ENCODE measurements around the gene CLOCK.

CLOCK gene

DNA sequence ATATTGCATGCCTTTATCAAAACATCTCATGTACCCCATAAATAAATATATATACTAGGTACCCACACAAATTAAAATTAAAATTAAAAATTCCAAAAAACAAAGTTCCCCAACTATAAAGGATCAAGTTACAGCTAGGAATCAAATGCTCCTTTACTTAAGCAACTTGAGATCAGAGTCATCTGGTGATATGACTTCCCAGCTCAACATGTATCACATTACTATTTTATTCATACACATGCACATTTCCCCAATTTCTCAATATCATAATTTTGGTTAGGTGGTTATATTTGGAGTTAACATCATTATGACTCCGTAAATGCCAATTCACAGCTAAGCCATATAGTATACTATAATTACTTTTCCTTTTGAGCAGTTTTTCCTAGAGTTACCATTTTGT is 60.9 kb downstream of the CLOCK start:
- peaks cover 23% of the 10 kb centered on the region for H3K36me3 ChIP-seq (ENCODE audit: control insufficient read depth, insufficient read depth, low read length)
- H3K27me3 ChIP-seq (ENCODE audit: control insufficient read depth, insufficient read depth, low read length) = no peaks in the 10 kb centered on the region
- peaks cover 4% of the 10 kb centered on the region; the same call in 1 of the 2 replicates for H3K9me3 ChIP-seq (ENCODE audit: control insufficient read depth, insufficient read depth, low read depth, low read length)
- H3K4me3 ChIP-seq (ENCODE audit: low read depth, low read length) = no peak overlapping the region
- H3K9ac ChIP-seq (ENCODE audit: low read length) = no peak overlapping the region
- no peak overlapping the region for H3K27ac ChIP-seq (ENCODE audit: low read depth, low read length)
- H3K4me1 ChIP-seq (ENCODE audit: control insufficient read depth, insufficient read depth, low read length) = peaks cover 11% of the 10 kb centered on the region; the same call in 1 of the 2 replicates

GRCh38 chr4:55483315-55483714 is 63.4 kb downstream of the CLOCK start:
- Histone ChIP-seq H3K36me3 (ENCODE audit: control insufficient read depth, insufficient read depth, low read length) (peaks cover 13% of the 10 kb centered on the region), H3K27me3 (ENCODE audit: control insufficient read depth, insufficient read depth, low read length) (no peaks in the 10 kb centered on the region), H3K4me1 (ENCODE audit: control insufficient read depth, insufficient read depth, low read length) (peaks cover 15% of the 10 kb centered on the region; the same call in 1 of the 2 replicates), H3K27ac (ENCODE audit: low read depth, low read length) (peak overlapping the region; percentile 51; the same call in 1 of the 2 replicates), H3K4me3 (ENCODE audit: low read depth, low read length) (no peak overlapping the region), H3K9me3 (ENCODE audit: control insufficient read depth, insufficient read depth, low read depth, low read length) (no peaks in the 10 kb centered on the region), H3K9ac (ENCODE audit: low read length) (no peak overlapping the region)

GRCh38 chr4:55475394-55476243 is 71.1 kb downstream of the CLOCK start:
- Histone ChIP-seq H3K9ac (ENCODE audit: low read length) (no peak overlapping the region), H3K27ac (ENCODE audit: low read depth, low read length) (no peak overlapping the region), H3K36me3 (ENCODE audit: control insufficient read depth, insufficient read depth, low read length) (peaks cover 45% of the 10 kb centered on the region), H3K9me3 (ENCODE audit: control insufficient read depth, insufficient read depth, low read depth, low read length) (peaks cover 14% of the 10 kb centered on the region; the same call in 1 of the 2 replicates), H3K27me3 (ENCODE audit: control insufficient read depth, insufficient read depth, low read length) (no peaks in the 10 kb centered on the region), H3K4me1 (ENCODE audit: control insufficient read depth, insufficient read depth, low read length) (peaks cover 15% of the 10 kb centered on the region), H3K4me3 (ENCODE audit: low read depth, low read length) (no peak overlapping the region)

- Histone ChIP-seq H3K4me3 (ENCODE audit: low read depth, low read length) (no peak overlapping the region), H3K27ac (ENCODE audit: low read depth, low read length) (no peak overlapping the region), H3K9ac (ENCODE audit: low read length) (no peak overlapping the region), H3K36me3 (ENCODE audit: control insufficient read depth, insufficient read depth, low read length) (peaks cover 46% of the 10 kb centered on the region), H3K4me1 (ENCODE audit: control insufficient read depth, insufficient read depth, low read length) (peaks cover 4% of the 10 kb centered on the region; the same call in 1 of the 2 replicates), H3K9me3 (ENCODE audit: control insufficient read depth, insufficient read depth, low read depth, low read length) (peaks cover 9% of the 10 kb centered on the region; the same call in 1 of the 2 replicates), H3K27me3 (ENCODE audit: control insufficient read depth, insufficient read depth, low read length) (no peaks in the 10 kb centered on the region)
Measured at GRCh38 chr4:55469979-55470378, 76.7 kb downstream of the CLOCK start.

GRCh38 chr4:55468724-55469123 is 78.0 kb downstream of the CLOCK start:
- peaks cover 43% of the 10 kb centered on the region for H3K36me3 ChIP-seq (ENCODE audit: control insufficient read depth, insufficient read depth, low read length)

GRCh38 chr4:55466001-55466400 is 80.7 kb downstream of the CLOCK start:
- Histone ChIP-seq H3K9ac (ENCODE audit: low read length) (no peak overlapping the region), H3K27me3 (ENCODE audit: control insufficient read depth, insufficient read depth, low read length) (no peaks in the 10 kb centered on the region), H3K4me3 (ENCODE audit: low read depth, low read length) (no peak overlapping the region), H3K9me3 (ENCODE audit: control insufficient read depth, insufficient read depth, low read depth, low read length) (no peaks in the 10 kb centered on the region), H3K27ac (ENCODE audit: low read depth, low read length) (no peak overlapping the region), H3K4me1 (ENCODE audit: control insufficient read depth, insufficient read depth, low read length) (peaks cover 4% of the 10 kb centered on the region; the same call in 1 of the 2 replicates), H3K36me3 (ENCODE audit: control insufficient read depth, insufficient read depth, low read length) (peaks cover 40% of the 10 kb centered on the region)

More at GRCh38 chr4:55468724-55469123, 78.0 kb downstream of the CLOCK start:
- no peak overlapping the region for H3K27ac ChIP-seq (ENCODE audit: low read depth, low read length)
- H3K9ac ChIP-seq (ENCODE audit: low read length) = no peak overlapping the region
- no peaks in the 10 kb centered on the region for H3K9me3 ChIP-seq (ENCODE audit: control insufficient read depth, insufficient read depth, low read depth, low read length)
- H3K4me1 ChIP-seq (ENCODE audit: control insufficient read depth, insufficient read depth, low read length) = peaks cover 4% of the 10 kb centered on the region; the same call in 1 of the 2 replicates
- no peaks in the 10 kb centered on the region for H3K27me3 ChIP-seq (ENCODE audit: control insufficient read depth, insufficient read depth, low read length)
- H3K4me3 ChIP-seq (ENCODE audit: low read depth, low read length) = no peak overlapping the region

DNA sequence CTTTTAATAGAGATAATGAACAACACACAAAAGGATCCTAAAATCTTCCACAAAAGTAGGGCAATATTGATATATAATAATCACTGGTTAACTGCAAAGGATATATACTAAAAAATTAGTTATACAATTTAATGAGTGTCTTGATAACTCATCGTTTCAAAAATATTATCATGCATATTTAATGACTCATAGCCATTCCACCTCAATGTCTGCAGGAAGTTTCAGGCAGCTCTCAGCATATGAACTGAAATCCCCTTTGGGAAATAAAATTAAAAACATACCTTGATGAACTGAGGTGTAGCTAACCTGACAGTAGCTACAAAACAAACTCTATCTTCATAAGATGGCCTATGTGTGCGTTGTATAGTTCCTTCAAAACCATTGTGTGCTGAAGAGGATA is 88.1 kb downstream of the CLOCK start:
- H3K27me3 ChIP-seq (ENCODE audit: control insufficient read depth, insufficient read depth, low read length) = no peaks in the 10 kb centered on the region
- no peak overlapping the region for H3K27ac ChIP-seq (ENCODE audit: low read depth, low read length)
- H3K36me3 ChIP-seq (ENCODE audit: control insufficient read depth, insufficient read depth, low read length) = peaks cover 33% of the 10 kb centered on the region
- no peak overlapping the region for H3K4me3 ChIP-seq (ENCODE audit: low read depth, low read length)
- no peaks in the 10 kb centered on the region for H3K4me1 ChIP-seq (ENCODE audit: control insufficient read depth, insufficient read depth, low read length)
- no peaks in the 10 kb centered on the region for H3K9me3 ChIP-seq (ENCODE audit: control insufficient read depth, insufficient read depth, low read depth, low read length)
- no peak overlapping the region for H3K9ac ChIP-seq (ENCODE audit: low read length)

DNA sequence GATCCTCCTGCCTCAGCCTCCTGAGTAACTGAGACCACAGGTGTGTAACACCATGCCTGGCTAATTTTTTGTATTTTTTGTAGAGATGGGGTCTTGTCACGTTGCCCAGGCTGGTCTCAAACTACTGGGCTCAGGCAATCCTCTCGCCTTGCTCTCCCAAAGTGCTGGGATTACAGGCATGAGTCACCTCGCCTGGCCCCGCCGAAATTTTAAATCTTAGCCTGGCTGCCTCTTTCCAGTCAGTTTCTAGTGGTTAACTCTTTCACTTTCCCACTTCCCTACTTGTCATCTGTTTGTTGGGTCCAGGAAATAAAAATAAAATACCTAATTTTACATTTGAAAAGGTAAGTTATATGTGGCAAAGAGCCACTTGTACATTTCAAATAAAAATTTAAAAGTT is 88.5 kb downstream of the CLOCK start:
- Histone ChIP-seq H3K9me3 (ENCODE audit: control insufficient read depth, insufficient read depth, low read depth, low read length) (no peaks in the 10 kb centered on the region), H3K4me1 (ENCODE audit: control insufficient read depth, insufficient read depth, low read length) (no peaks in the 10 kb centered on the region), H3K36me3 (ENCODE audit: control insufficient read depth, insufficient read depth, low read length) (peaks cover 35% of the 10 kb centered on the region), H3K27me3 (ENCODE audit: control insufficient read depth, insufficient read depth, low read length) (no peaks in the 10 kb centered on the region), H3K4me3 (ENCODE audit: low read depth, low read length) (no peak overlapping the region), H3K27ac (ENCODE audit: low read depth, low read length) (no peak overlapping the region), H3K9ac (ENCODE audit: low read length) (no peak overlapping the region)

DNA sequence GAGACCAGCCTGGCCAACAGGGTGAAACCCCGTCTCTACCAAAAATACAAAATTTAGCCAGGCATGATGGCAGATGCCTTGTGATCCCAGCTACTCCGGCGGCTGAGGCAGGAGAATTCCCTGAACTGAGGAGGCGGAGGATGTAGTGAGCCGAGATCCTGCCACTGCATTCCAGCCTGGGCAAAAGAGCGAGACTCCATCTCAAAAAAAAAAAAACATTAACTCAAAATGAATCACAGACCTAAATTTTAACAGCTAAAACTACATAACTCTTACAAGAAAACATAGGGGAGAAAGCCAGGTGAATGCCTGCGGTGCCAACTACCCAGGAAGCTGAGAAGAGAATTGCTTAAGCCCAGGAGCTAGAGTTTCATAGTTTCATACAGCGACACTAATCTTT is 96.1 kb downstream of the CLOCK start:
- H3K36me3 ChIP-seq (ENCODE audit: control insufficient read depth, insufficient read depth, low read length) = peaks cover 65% of the 10 kb centered on the region
- no peak overlapping the region for H3K4me3 ChIP-seq (ENCODE audit: low read depth, low read length)
- no peaks in the 10 kb centered on the region for H3K27me3 ChIP-seq (ENCODE audit: control insufficient read depth, insufficient read depth, low read length)
- H3K27ac ChIP-seq (ENCODE audit: low read depth, low read length) = no peak overlapping the region
- H3K9ac ChIP-seq (ENCODE audit: low read length) = no peak overlapping the region
- no peaks in the 10 kb centered on the region for H3K9me3 ChIP-seq (ENCODE audit: control insufficient read depth, insufficient read depth, low read depth, low read length)
- H3K4me1 ChIP-seq (ENCODE audit: control insufficient read depth, insufficient read depth, low read length) = no peaks in the 10 kb centered on the region

GRCh38 chr4:55447831-55448230 is 98.9 kb downstream of the CLOCK start:
- no peaks in the 10 kb centered on the region for H3K4me1 ChIP-seq (ENCODE audit: control insufficient read depth, insufficient read depth, low read length)
- peaks cover 73% of the 10 kb centered on the region for H3K36me3 ChIP-seq (ENCODE audit: control insufficient read depth, insufficient read depth, low read length)
- H3K9ac ChIP-seq (ENCODE audit: low read length) = no peak overlapping the region
- H3K27me3 ChIP-seq (ENCODE audit: control insufficient read depth, insufficient read depth, low read length) = no peaks in the 10 kb centered on the region
- H3K9me3 ChIP-seq (ENCODE audit: control insufficient read depth, insufficient read depth, low read depth, low read length) = no peaks in the 10 kb centered on the region
- no peak overlapping the region for H3K27ac ChIP-seq (ENCODE audit: low read depth, low read length)
- no peak overlapping the region for H3K4me3 ChIP-seq (ENCODE audit: low read depth, low read length)

DNA sequence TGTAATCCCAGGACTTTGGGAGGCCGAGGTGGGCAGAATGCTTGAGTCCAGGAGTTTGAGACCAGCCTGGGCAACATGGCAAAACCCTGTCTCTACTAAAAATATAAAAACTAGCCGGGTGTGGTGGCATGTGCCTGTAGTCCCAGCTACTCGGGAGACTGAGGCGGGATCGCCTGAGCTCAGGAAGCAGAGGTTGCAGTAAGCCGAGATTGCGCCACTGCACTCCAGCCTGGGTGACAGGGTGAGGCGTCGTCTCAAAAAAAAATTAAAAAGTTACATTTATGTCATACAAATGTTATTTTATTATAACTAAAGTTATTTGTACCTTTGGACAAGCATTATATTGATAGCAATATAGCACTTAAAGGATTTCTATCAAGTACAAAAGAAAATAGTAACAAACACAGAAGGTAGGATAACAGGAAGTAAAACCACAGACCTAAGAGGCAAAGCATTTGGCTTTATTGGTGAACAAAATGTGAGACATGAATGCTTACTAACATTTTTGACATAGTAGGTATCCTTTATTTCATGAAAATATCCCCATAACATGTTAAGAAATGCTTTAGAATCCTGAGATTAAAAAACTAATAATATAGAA is 99.5 kb downstream of the CLOCK start:
- Histone ChIP-seq H3K4me1 (ENCODE audit: control insufficient read depth, insufficient read depth, low read length) (no peaks in the 10 kb centered on the region), H3K27me3 (ENCODE audit: control insufficient read depth, insufficient read depth, low read length) (no peaks in the 10 kb centered on the region), H3K9ac (ENCODE audit: low read length) (no peak overlapping the region), H3K4me3 (ENCODE audit: low read depth, low read length) (no peak overlapping the region), H3K9me3 (ENCODE audit: control insufficient read depth, insufficient read depth, low read depth, low read length) (no peaks in the 10 kb centered on the region), H3K27ac (ENCODE audit: low read depth, low read length) (no peak overlapping the region), H3K36me3 (ENCODE audit: control insufficient read depth, insufficient read depth, low read length) (peaks cover 75% of the 10 kb centered on the region)
